D721Med (cell line): ENCODE measurements around the gene ZNF580.

ENCODE experiments used
- DNase-seq: peaks from one replicate; pipeline ENCODE4 v3.0.0; 2011; ENCODE audit warnings: low spot score; ENCODE audit not compliant: insufficient read length
- FAIRE-seq: peaks from 2 replicates; lab custom pipeline; 2011; peaks lifted over from hg19 to GRCh38; lab: Jason Lieb, UNC
- CTCF ChIP-seq: IDR thresholded peaks from 2 replicates; pipeline ENCODE4 v1.5.1; 2012; ENCODE audit warnings: mild to moderate bottlenecking, control low read depth; ENCODE audit not compliant: insufficient read depth; ENCODE audit errors: missing control alignments

The ZNF580 gene

GRCh38 chr19:55646889-55647731, 6.3 kb downstream of the ZNF580 start:
- DNase-seq (no peak), FAIRE-seq (no peak)
- TF ChIP-seq CTCF = peak; percentile 9

GRCh38 chr19:55647732-55648584, 7.2 kb downstream of the ZNF580 start, which contains the start of gene CCDC106:
CCDC106 (plus strand) TSS chr19:55648212; CDS start chr19:55649047, 835 bp downstream.
- DNase-seq = peak; percentile 89
- TF ChIP-seq CTCF = no peak
- FAIRE-seq = no peak

- TF ChIP-seq CTCF = no peak
- FAIRE-seq (no peak), DNase-seq (no peak)
Measured at GRCh38 chr19:55648585-55649267, 7.9 kb downstream of the ZNF580 start.

GRCh38 chr19:55649268-55650125, 8.7 kb downstream of the ZNF580 start:
- DNase-seq = no peak
- no peak for FAIRE-seq
- TF ChIP-seq CTCF = no peak

GRCh38 chr19:55650126-55650557, 9.3 kb downstream of the ZNF580 start:
- TF ChIP-seq CTCF = no peak
- no peak for FAIRE-seq

GRCh38 chr19:55650602-55651230, 9.9 kb downstream of the ZNF580 start:
- FAIRE-seq (no peak), DNase-seq (no peak)
- no peak for TF ChIP-seq CTCF

More at GRCh38 chr19:55650126-55650557, 9.3 kb downstream of the ZNF580 start:
- DNase-seq = no peak
